Stimulated activated CD4-positive, alpha-beta T cell treated with anti-CD3 and anti-CD28 coated beads, Interleukin-15, amount 100 ng/mL, for 48 hours (primary cell): ENCODE results near the gene ST7.
A peak's percentile ranks its signal among the peaks of the same experiment; 100 is the strongest.

ENCODE experiments used
- DNase-seq, 2 donors: peaks; one replicate each; pipeline ENCODE4 v3.0.0-alpha.2; 2020; ENCODE audit warnings: low read depth in 2 of 2

Gene ST7

GRCh38 chr7:117008886-117009531 is 55.7 kb downstream of the ST7 start:
- DNase-seq, result no peak

GRCh38 chr7:117009705-117010361 is 56.5 kb downstream of the ST7 start:
- no peak for DNase-seq

- DNase-seq, result peak in 1 of 2 donors; percentile 14
Measured at GRCh38 chr7:117010375-117011133, 57.3 kb downstream of the ST7 start.

- DNase-seq, result no peak
Measured at GRCh38 chr7:117011419-117012260, 58.3 kb downstream of the ST7 start.

GRCh38 chr7:117012284-117012683 is 59.0 kb downstream of the ST7 start:
- DNase-seq, result no peak

- no peak for DNase-seq
Measured at GRCh38 chr7:117012696-117013095, 59.4 kb downstream of the ST7 start.

- DNase-seq, result no peak
Measured at GRCh38 chr7:117014099-117014656, 60.9 kb downstream of the ST7 start.

GRCh38 chr7:117014673-117015133 is 61.4 kb downstream of the ST7 start:
- no peak for DNase-seq

GRCh38 chr7:117015258-117016184 is 62.2 kb downstream of the ST7 start:
- no peak for DNase-seq

GRCh38 chr7:117017017-117017451 is 63.7 kb downstream of the ST7 start:
- DNase-seq, result no peak

- DNase-seq, result no peak
Measured at GRCh38 chr7:117017702-117018266, 64.5 kb downstream of the ST7 start.

- DNase-seq, result no peak
Measured at GRCh38 chr7:117018713-117019112, 65.4 kb downstream of the ST7 start.

GRCh38 chr7:117019287-117019686 is 66.0 kb downstream of the ST7 start:
- no peak for DNase-seq

GRCh38 chr7:117019786-117020590 is 66.7 kb downstream of the ST7 start:
- no peak for DNase-seq

GRCh38 chr7:117020591-117020973 is 67.3 kb downstream of the ST7 start:
- no peak for DNase-seq

GRCh38 chr7:117021366-117021765 is 68.1 kb downstream of the ST7 start:
- no peak for DNase-seq

GRCh38 chr7:117021986-117022385 is 68.7 kb downstream of the ST7 start:
- no peak for DNase-seq

GRCh38 chr7:117023325-117023854 is 70.1 kb downstream of the ST7 start:
- no peak for DNase-seq

- DNase-seq, result no peak
Measured at GRCh38 chr7:117024811-117025210, 71.5 kb downstream of the ST7 start.
